ENCODE data around the gene TFF2. TPM values are rescaled to one million over a fixed set of nuclear protein-coding genes. Genes with fewer than 3 reads are reported as not detected.
A peak's percentile ranks its signal among the peaks of the same experiment; 100 is the strongest.

The TFF2 gene
- total RNA-seq, 1 donor from 2014 or later = not detected

DNA sequence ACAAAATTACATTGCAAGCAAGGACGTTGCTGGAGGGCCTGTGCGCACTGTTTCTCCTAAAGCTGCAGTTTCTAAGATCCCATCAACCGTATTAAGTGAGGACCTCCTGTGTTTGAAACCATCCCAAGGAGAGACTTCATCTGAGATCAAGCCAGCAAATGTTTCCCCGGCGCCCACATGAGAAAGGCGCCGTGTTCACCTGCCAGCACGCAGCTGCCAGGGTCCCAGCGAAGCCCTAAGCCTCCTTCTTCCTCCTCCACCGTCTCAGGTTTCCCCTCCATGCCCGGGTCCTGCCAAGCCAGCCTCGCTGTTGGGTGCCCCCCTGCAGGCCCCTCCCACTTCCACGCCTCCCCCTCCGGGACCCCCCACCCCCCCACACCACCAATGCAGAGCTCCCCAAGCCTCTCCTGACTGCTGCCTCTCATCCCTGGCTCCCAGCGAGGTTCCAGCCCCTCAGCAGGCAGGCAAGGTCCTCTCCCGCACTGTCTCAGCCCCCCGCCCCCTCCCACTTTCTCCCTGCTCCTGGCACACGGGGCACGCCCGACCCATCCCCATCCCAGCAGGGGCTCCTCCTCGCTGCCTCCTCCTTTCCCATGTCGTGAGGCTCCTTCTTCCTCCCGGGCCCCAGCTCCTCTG, 24.2 kb upstream of the TFF2 start:
- Histone ChIP-seq H3K27me3 (ENCODE audit: low read depth) (no peaks in the 10 kb centered on the region), H3K27ac (no peak overlapping the region), H3K36me3 (no peaks in the 10 kb centered on the region), H3K9me3 (no peaks in the 10 kb centered on the region), H3K4me3 (no peak overlapping the region), H3K4me1 (no peaks in the 10 kb centered on the region)
- intact Hi-C loops (cut with DNase I) = no loop called here
- no peak for ATAC-seq
- DNase-seq = peak; percentile 32
- TF ChIP-seq CTCF (IDR thresholded peaks at IDR 0.05) = no peak

DNA sequence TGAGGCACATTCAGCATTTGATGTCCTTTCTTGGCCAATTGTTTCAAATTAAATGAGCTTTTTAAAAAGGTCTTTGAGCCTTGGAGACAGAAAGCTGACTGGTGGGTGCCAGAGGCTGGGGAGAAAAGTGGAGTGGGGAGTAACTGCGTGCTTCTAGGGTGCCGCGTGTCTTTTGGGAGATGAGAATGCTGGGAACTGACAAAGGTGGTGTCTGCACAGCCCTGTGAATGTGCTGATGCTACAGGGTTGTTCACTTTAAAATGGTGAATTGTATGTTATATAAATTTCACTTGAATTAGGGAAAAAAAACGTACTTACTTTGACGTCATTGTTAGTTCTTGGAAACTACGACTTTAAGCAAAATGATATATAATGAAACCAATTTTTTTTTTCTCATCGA, 23.7 kb upstream of the TFF2 start:
- Histone ChIP-seq H3K27me3 (ENCODE audit: low read depth) (no peaks in the 10 kb centered on the region), H3K4me1 (no peaks in the 10 kb centered on the region), H3K9me3 (no peaks in the 10 kb centered on the region), H3K36me3 (no peaks in the 10 kb centered on the region), H3K27ac (no peak overlapping the region), H3K4me3 (no peak overlapping the region)
- no peak for TF ChIP-seq CTCF (IDR thresholded peaks at IDR 0.05)
- ATAC-seq (no peak), DNase-seq (no peak)
- intact Hi-C loops (cut with DNase I) = no loop called here

- Histone ChIP-seq H3K27me3 (ENCODE audit: low read depth) (no peaks in the 10 kb centered on the region), H3K9me3 (no peaks in the 10 kb centered on the region), H3K27ac (no peak overlapping the region), H3K36me3 (no peaks in the 10 kb centered on the region), H3K4me3 (no peak overlapping the region), H3K4me1 (no peaks in the 10 kb centered on the region)
- intact Hi-C loops (cut with DNase I) = no loop called here
- no peak for TF ChIP-seq CTCF (IDR thresholded peaks at IDR 0.05)
- DNase-seq (no peak), ATAC-seq (no peak)
Observed at GRCh38 chr21:42373908-42374455, 23.2 kb upstream of the TFF2 start.

DNA sequence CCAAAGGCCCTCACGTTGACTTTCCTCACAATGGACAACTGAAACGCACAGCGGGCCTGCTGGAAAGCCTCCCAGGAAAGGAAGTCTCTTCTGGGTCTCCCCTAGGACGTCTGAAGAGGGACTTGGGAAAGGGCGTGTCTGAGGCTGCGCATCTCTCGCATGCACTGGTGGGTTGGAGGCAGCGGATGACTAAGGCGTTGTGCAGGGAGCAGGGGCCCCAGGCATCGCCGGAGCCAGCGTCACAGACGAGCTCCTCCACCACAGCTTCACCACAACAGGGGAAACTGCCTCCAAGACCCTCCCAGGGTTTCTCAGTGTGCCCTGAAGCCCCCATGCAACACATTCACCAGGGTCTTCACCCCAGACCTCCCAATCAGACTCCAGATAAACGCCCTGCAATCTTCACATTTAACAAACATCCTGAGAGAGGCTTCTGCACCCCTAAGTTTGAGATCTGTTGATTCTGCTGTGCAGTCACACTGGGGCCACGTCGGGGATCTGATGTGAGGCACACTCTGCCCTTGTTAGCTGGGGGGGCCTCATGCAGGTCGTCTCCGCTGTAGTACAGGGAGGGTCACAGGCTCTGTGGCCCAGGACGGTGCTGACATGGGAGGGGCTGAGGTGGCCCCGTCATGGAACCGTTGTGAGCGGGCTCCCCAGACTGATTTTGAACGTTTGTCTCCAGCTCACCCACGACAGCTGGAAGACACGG, 22.6 kb upstream of the TFF2 start:
- Histone ChIP-seq H3K9me3 (no peaks in the 10 kb centered on the region), H3K27me3 (ENCODE audit: low read depth) (no peaks in the 10 kb centered on the region)
- no peak for TF ChIP-seq CTCF (IDR thresholded peaks at IDR 0.05)

GRCh38 chr21:42370894-42371654, 20.3 kb upstream of the TFF2 start:
- Histone ChIP-seq H3K4me1 (no peaks in the 10 kb centered on the region), H3K4me3 (no peak overlapping the region), H3K9me3 (no peaks in the 10 kb centered on the region), H3K27me3 (ENCODE audit: low read depth) (peaks cover 4% of the 10 kb centered on the region), H3K27ac (no peak overlapping the region), H3K36me3 (no peaks in the 10 kb centered on the region)
- DNase-seq (no peak), ATAC-seq (no peak)
- intact Hi-C loops (cut with DNase I) = no loop called here
- no peak for TF ChIP-seq CTCF (IDR thresholded peaks at IDR 0.05)

More for the DNA sequence above, 22.6 kb upstream of the TFF2 start:
- Histone ChIP-seq H3K4me1 (no peaks in the 10 kb centered on the region), H3K4me3 (no peak overlapping the region), H3K36me3 (no peaks in the 10 kb centered on the region), H3K27ac (no peak overlapping the region)
- intact Hi-C loops (cut with DNase I) = no loop called here
- DNase-seq (no peak), ATAC-seq (no peak)

Measured in lower lobe of right lung (tissue), 2 donors.